PC-3 (cell line): Measurements from ENCODE around the gene ADM2.

Experiments used
- CTCF ChIP-seq: fragments of 300-600 bp; sonication (generic); conservative IDR thresholded peaks from 2 replicates; pipeline ENCODE4 v1.5.1; 2017; ENCODE audit warnings: antibody characterized with exemption, low read depth, mild to moderate bottlenecking, low read length
- EZH2 ChIP-seq: fragments of 300-600 bp; sonication (generic); IDR thresholded peaks from one replicate; pipeline ENCODE4 v1.6.1; 2017; ENCODE audit warnings: antibody characterized with exemption, mild to moderate bottlenecking, low read length; ENCODE audit not compliant: unreplicated experiment

DNA sequence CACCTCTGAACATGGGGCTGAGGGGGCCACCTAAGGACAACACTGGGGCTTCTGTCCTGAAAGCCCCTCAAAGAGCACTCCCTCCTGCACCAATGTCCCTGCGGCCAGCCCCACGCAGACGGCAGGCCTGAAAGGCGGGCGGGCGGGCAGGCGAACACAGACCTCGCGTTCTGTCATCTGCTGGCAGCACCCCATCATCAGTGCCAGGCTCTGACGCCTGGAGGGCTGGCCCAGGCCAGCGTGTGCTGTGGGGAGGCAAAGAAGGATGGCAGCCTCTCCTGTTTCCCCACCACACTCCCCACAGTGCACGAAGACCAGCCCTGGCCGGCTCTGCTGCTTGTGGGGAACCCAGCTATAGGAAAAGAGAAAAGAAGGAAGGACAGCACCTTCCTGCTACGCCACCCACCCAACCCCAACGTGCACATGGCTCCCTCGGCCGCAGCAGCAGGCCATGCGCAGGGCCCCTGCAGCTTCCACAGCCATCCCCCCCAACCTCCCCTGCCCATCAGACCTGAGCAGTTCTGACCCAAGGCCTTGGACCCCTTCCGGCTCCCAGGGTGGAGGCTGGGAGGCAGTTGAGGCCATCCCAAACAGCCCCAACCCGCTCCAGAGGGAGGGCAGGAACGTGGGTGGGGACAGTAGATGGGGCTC, 10.0 kb upstream of the ADM2 start:
- TF ChIP-seq EZH2 = no peak
- TF ChIP-seq CTCF = no peak
